AML-193 (cell line): ENCODE data around the gene MTMR3.
A peak's percentile ranks its signal among the peaks of the same experiment; 100 is the strongest.

Experiments
- DNase-seq, 2 experiments: peaks; one replicate each; lab custom pipeline; 2025; lab: John Stamatoyannopoulos, UW

The MTMR3 gene

DNA sequence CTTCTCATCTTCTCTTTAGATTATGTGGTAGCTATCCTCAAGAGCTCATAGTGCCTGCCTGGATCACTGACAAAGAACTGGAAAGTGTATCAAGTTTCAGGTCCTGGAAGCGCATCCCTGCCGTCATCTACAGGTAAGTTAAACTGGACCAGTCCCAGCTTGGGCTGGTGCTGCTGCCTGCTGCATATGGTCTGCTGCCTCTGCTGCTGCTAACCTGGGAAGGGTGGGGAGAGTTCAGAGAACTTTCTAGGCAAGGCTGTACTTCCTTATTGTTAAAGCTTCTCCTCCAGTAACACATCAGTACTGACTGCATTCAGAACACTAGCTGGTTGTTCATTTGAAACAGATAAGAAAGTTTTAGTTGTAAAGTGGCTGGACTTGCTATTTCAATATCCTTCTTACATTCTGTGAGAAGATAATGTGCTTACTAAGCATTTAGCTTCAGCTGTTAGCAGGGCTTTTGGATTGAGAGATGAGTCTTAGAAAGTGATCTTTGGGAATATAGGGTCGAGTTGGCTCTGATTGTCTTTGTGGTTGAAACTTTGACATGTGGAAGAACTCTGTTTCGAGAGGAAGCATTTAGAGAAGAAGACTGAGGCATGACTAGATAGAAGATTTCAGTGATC lies 120.0 kb downstream of the MTMR3 start:
- no peak for DNase-seq

DNA sequence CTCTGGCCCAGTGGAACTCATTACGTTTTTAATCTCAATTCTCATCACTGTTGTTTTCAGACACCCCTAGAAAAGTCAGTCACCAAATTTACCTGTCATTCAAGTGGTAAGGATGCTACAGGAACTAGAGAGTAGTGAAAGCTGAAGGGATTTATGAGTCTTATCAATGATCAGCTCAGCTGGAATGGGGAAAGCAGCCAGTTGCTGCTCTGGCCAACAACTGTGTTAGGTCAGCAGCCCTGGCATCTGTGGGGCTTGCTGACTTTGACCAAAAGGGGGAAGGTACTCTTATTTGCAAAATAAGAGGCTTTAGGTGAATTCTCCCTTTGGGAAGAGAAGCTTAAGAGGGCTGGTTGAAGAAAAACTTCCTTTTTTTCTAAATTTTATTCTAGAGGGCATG lies 121.1 kb downstream of the MTMR3 start:
- DNase-seq, result no peak

DNA sequence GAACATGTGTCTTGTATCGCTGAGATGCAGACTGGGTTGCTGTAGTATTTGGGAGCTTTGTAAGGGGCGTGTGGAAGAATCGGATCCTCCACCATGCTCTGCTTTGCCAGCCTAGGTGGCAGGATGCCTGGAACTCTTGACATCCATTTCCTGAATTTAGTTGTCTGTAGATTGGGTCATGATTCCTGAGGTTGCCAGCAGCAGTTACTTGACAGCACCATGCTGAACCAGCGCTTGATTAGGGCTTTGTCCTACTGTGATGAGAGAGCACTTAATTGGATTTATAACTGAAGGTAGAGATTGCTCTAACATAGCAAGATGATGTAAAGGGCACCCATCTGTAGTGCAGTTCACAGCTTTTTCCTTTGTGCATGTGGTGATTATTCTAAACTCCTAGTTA lies 121.7 kb downstream of the MTMR3 start:
- DNase-seq, result no peak

DNA sequence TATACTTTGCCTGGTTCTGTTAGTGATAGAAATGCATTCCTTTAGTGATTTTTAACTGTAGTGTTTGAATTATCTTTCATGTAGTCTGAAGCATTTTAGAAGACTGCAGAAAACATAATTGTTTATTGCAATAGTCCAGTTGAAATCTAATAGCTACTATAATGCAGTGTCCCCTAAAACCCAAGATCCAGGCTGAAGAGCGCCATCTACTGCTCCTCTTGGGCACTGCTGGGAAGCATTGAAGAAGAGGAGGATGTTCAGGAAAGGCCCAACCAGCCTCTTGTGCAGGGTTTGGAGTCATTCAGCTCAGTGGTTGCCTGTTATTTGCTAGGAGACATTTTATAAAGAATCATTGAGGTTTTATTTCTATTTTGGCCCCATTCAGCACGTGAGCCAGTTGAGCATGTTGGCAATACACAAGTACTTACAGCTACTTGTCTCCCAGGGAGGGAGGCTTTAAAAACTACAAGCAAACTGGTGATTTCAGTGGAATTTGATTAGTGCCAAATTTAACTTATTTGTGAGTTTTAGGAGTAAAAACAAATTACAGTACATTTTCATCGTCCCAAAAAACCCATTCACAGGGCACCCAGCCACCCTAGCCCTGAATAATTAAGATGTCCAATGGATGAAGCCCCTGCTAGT lies 122.4 kb downstream of the MTMR3 start:
- peak; percentile 57 to 62 for DNase-seq

DNA sequence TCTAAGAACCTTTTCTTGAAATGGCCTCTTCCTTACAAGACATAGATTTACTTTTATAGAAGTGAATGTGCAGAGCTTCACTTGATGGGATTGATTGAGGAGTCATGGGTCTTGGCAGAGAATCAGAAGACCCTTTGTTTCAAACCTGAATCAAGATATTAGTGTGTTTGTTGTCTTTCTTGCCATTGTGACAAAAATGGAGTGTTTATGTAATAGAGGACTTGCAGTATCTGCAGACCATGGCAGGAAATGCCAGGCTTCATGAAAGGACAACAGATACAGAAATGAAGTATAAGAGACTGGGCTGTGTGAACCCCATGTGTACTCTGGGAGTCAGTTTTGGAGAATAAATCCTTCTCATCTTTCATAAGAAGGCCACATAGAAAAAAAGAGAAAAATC lies 124.4 kb downstream of the MTMR3 start:
- DNase-seq, result no peak

DNA sequence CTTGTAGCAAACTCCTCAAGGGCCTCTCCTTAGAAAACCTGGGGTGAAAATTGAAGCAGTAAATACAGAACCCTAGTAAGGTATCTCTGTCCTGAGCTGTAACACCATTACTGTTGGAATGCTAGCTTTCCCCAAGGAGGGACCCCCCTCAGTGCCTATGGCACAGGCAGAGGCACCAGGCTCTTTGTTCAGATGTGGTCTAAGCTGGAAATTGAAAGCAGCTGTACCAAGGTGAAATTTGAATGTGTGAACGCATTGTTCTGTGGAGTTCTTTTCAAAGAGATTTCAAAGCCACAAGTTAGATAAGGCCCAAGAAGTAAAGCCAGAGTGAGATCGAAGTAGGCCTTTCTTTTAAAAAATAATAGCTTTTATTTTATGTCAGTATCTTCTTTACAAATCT lies 125.4 kb downstream of the MTMR3 start:
- DNase-seq, result no peak

DNA sequence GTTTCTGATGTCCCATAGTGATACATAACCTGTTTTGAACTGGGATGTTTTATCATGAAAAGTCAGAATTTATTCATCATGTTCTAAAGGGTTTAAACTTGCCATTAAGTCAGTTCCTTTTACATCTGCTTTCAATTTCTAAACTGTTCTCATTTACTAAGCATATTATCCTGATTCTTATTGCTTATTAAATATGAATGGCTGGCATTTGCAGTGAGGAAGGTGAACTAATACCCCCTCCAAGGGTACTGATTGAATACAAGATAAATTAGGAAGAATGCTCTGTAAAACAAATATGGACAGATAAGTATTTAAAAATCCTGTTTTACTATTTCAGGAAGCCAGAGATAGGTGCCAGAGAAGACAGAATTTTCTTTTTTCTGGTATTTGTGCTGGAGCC lies 126.5 kb downstream of the MTMR3 start:
- DNase-seq, result no peak

DNA sequence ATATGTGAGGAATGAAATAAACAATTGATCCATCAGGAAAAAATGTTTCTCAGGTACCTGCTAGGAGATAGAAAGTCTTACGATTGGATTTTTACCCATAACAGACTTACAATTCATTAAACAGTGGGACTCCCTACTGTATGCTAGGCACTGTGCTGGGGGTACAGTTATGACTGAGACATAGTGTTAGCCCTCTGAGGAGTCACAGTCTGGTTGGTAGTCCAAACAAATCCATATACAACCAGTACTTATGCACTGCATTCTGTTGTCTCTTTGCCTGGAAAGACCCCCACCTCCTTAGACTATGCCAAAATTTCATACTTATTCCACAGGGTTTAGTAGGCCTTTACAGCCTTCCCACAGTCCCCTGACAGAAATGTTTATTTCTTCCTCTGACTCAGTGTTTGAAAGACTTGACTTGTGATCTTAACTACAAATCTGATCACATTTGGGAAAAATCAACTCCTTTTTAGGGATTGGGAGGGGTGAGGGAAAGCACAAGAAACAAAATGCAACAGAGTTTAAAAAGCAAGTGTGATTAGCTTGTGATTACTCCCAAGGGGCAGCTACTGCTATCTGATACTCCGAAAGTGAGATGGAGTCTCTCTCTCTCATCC lies 127.9 kb downstream of the MTMR3 start:
- no peak for DNase-seq

DNA sequence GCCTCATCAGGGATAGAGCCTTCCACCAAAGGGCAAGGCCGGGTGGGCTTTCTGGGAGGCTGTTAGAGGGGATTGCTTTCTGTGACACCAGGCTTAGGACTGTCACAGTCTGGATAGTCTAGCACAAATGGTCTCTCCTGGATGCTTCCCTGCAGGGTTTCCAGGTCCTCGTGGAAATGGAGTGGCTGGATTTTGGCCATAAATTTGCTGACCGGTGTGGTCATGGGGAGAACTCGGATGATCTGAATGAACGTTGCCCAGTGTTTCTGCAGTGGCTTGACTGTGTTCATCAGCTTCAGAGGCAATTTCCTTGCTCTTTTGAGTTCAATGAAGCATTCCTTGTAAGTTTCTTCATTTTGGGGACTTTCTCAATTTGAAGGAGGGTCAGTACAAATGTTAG lies 130.2 kb downstream of the MTMR3 start:
- no peak for DNase-seq

DNA sequence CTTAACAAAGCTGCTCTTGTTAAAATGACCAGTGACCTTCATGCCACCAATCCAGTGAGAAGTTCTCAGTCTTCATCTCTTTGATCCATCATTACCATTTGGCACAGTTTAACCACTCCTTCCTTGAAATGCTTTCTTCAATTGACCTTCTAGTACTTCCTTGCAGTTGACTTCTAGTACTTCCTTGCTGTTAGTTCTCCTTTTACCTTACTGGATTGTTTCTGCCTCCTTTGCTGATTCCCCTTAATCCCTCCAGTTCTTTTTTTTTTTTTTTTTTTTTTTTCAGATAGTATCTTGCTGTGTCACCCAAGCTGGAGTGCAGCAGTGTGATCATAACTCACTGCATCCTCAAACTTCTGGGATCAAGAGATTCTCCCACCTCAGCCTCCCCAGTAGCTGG lies 131.3 kb downstream of the MTMR3 start:
- peak; percentile 7 to 15 for DNase-seq

DNA sequence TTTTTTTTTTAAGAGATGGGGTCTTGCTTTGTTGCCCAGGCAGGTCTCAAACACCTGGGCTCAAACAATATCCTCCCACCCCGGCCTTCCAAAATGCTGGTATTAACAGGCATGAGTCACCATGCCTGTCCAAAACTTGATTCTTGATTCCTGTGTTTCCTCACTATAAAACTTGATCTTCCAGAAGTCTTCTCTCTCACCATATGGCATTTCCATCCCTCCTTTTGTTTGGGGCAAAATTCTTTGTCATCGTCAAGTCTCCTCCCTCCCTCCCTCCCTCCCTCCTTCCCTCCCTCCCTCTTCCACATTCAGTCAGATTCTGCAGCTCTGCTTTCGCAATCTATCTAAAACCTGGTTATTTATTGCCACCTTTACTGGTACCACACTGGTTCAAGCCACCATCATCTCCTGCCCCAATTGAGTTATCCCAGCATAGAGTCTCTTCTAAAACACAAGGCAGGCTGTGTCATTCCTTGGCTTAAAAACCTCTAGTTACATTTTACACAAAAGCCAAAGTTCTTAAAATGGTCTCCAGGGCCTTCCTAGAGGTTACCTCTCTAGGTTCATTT lies 132.3 kb downstream of the MTMR3 start:
- no peak for DNase-seq

DNA sequence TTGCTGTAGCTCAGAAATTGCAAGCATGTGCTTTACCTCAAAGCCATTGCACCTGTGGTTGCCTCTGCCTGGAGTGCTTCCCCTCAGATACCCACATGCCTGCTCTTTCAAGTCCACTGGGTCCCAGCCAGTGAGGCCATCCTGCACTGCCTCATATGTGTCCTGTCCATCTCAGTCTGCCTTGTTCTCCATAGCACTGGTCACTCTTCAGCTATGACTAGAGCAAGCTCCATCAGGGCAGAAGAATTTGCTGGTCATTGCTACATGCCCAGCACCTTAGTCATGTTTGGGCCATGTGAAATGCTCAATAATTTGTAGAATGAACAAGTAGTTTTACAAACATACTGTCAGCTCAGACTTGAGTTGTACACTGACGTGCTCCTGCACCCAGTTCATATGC lies 132.9 kb downstream of the MTMR3 start:
- DNase-seq, result no peak

DNA sequence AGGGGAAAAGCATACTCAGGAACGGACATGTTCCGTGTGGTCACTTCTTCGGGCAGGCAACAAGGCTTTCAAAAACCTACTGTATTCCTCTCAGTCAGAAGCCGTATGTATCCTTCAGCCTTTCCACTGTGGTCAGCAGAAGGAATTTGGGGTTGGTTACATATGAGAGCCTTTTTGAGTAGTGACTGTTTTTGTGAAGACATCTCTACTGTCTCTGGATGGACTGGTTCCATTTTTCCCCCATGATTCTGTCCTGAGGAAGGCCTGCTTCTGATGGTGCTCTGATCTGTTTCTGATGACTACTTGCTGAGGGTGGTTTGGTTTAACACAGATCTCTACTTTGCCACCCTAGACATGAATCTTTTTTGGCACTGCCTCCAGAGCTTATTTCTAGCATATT lies 133.6 kb downstream of the MTMR3 start:
- no peak for DNase-seq

DNA sequence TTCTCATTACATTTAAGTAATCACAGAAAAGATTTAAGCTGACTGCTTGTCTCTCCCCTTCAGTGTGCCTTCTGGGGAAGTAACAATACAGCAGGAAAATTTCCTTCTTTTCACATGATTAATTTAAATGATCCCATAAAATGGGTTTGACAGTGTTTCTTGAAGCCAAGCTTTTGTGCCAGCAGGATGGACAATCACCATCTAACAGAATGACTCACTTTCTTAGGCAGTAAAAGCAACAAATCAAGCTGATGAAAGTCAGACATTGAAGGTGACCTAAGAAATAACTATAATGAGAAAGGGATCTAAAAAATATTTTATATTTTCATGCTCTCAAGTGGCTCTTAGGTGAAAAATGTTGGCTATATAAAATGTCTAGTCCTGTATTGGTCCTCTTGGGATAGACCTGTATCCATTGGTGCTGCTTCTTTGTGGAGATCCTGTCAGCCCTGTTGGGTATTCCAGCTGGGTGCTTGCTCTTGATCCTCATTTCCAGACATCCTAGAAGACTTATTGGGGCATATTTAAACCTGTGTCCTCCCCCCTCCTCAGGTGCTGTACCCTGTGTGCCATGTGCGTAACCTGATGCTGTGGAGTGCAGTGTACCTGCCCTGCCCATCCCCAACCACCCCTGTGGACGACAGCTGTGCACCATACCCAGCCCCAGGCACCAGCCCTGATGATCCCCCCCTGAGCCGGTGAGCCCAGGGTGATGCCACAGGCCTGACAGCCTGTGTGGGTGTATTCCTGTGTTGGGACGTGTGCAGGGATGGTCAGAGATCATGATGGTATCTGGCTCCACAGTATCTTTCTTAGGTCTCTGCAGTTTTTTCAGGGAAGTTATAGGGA lies 134.6 kb downstream of the MTMR3 start:
- no peak for DNase-seq

DNA sequence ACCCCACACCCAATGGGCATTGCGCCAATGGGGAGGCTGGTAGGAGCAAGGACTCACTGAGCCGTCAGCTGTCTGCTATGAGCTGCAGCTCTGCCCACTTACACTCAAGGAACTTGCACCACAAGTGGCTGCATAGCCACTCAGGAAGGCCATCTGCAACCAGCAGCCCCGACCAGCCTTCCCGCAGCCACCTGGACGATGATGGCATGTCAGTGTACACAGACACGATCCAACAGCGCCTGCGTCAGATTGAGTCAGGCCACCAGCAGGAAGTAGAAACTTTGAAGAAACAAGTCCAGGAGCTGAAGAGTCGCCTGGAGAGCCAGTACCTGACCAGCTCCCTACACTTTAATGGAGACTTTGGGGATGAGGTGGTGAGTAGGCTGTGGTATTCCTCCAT lies 137.5 kb downstream of the MTMR3 start:
- no peak for DNase-seq

DNA sequence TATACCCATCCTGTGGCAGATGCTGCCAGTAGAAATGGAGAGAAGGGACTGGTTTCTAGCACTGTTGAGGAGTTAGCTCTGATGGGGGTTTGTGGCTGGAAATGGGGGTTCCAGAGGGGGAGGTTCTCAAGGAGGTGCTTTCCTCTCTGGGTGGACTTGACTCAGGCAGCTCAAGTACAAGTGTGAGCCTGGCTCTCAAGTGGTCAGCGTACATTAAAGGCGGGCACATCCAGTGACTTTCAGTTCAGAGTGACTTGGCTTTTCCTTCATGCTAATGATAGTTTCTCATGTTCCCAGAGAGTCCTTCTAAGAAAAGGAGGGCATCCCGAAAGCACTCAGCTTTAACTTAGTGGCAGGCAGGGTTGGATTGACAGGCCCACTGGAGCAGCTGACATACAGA lies 138.4 kb downstream of the MTMR3 start:
- no peak for DNase-seq

DNA sequence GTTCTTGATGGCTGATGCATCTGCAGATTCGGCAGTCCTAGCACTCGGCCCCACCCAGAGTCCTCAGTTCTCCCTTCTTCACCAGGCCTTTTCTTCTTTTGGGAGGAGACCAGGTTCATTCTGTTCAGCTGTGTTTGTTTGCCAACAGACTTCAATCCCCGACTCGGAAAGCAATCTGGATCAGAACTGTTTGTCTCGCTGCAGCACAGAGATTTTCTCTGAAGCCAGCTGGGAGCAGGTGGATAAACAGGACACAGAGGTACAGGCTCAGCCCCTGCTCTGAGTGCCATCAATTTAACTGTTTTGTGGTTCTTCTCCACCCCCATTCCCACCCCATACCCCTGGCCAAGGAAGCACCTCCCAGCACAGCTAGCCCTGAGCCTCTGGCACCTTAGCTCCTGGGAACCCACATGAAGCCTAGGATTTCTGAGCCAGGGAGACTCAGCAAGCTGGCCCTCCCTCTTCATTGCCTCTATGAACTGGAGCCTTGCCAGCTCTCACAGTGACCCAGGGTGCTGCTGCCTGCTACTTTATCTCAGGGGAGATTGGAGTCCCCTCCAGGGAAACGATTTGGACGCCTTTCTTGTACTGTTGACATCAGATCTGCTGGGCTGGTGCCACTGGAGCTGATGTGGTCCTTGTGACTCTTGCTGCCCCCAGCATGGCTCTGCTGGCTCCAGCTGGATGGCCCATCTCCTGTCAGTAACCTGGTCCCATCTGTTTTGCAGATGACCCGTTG lies 139.1 kb downstream of the MTMR3 start:
- no peak for DNase-seq

DNA sequence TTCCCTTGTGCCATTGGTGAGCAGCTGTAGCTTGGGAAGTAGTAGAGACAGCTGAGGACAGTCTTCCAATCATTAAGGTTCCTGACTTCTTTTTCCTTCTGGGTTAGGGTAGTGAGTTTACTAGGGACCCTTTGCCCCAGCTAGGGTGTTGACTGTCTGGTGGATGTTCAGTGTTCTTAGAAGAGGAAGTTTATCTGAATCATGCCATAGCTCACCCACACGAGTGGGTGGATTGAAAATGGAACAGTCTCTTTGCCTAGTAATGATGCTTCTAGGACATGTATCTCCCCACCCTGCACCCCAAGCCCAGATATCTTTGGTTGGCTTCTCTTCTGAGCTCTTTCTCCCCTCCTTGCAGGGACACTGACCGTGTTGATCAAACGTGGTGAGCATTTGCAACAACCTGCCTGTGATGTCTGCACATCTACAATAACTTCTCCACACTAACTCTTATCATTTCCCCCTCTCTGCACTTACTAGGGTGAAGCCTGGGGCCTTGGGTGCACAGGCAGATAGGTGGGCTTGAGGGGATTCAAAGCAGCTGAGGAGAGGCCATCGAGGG lies 140.2 kb downstream of the MTMR3 start:
- DNase-seq, result no peak

DNA sequence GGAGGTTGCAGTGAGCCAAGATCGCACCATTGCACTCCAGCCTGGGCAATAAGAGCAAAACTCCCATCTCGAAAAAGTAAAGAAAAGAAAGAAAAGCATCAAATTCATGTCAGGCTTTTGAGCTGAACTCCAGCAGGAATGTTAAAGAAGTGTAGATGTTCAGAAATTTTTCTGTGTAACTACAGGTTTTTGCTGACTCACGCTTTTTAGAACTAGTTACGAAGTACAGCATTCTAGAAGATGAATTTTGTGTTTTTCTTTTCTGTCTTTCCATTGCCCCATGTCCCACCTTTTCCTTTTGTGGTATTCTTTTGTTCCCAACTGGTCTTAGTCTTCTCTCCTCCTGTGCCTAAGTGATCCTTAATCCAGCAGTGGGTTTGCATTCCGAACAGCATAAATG lies 141.3 kb downstream of the MTMR3 start:
- no peak for DNase-seq

DNA sequence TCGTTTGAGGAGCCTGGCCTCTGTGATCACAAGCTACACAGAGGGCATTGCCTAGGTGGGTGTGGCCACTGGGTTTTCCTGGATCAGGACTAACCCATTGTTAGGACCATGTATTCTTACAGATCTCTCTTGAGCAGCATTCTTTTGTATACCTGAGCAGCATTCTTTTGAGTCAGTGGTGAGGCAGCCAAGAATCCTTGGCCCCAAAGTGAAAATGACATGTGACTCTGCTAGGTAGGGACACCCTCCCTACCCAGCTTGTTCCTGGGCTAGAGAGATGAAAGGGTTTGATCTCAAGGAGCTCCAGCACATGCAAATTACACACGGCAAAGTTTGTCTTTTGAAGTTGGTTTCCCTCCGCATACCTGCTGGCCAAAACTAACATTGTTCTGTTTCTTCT lies 142.2 kb downstream of the MTMR3 start:
- DNase-seq, result no peak

DNA sequence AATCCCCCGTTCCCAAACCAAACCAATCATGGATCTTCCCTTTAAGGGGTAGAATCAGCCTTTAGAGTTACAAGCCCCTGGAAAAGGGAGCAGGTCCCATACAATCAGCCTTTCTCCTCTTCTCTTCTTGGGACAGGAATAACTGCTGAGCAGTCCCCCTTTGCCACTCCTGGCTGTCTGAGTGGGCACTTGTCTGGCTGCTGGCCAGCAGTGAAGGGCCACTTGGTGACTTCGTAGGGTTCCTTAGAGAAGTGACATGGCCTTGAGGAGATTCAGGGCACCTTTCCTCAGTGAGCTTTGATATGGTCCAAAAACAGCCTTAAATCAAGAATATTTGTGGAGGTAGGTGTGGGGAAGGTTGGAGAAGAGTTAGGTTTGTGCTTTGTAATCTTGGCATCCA lies 143.8 kb downstream of the MTMR3 start:
- no peak for DNase-seq

DNA sequence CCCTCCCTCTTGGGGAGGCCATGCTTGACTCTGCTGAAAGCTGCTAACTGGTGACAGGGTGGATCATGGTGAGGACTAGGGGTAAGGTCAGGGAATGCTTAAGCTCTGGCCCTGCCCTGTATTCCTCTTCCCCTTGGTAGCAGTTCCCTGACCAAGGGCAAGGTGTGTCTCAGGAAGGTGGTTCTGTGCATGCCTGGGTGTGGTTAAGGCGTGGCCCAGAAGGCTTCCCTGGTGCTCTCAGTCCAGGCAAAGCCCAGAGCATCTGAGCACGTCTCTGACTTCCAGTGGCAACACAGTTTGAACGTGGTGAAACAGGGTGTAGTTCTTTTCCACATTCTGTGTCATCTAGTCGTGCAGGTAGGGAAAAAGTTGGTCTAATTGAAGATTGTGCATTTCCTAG lies 144.2 kb downstream of the MTMR3 start:
- no peak for DNase-seq
